ENCODE measurements around the gene NOP58. TPM values are rescaled to one million over a fixed set of nuclear protein-coding genes. Genes with fewer than 3 reads are reported as not detected.

NOP58 gene
- total and polyA plus RNA-seq, 2 of the 8 experiments (the other 6 are each of a cell fraction or from before 2014, with no cell fraction given) = 41.5 to 133 TPM

DNA sequence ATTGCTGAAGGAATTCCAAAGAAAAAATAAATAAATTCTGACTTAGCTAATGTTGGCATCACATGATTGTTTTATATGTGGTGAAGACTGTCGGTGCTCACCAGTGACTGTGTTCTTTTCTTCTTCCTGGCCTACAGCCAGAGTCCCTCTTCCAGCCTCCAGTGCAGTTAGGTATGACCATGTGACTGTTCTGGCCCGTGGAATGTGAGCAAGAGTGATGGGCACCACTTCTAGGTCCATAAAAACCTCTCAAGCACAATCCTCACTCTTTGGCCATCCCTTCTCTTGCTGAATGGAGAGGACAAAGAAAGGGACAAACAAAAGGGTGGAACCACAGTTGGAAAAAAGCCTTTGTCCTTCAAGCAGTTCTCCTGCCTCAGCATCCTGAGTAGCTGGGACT lies 71.6 kb downstream of the NOP58 start (continued):
- TF ChIP-seq EP300 (IDR thresholded peaks at IDR 0.05; ENCODE audit: borderline replicate concordance in 1 of 2, low read depth in 2 of 2, low read length in 2 of 2) = no peak
- no peak for TF ChIP-seq KDM4A (IDR thresholded peaks at IDR 0.05; ENCODE audit: low read depth, low read length, severe bottlenecking)
- no peak for TF ChIP-seq CREB1 (IDR thresholded peaks at IDR 0.05)

Measured in H1 (cell line).